Skeletal muscle cell (primary cell): ENCODE data around the gene ZNG1B.
"Not testable (repeated sequence)": the region's sequence is repeated elsewhere in the genome, so short reads cannot be mapped to it uniquely, and the experiment has no call there.

Experiments used
- DNase-seq: peaks from one replicate; pipeline ENCODE4 v3.0.0-alpha.2; 2010; ENCODE audit warnings: low read depth
- H3K4me3 ChIP-seq: 2 replicates; pipeline ENCODE4 v1.5.1; 2011; ENCODE audit warnings: low read depth, mild to moderate bottlenecking, control low read depth, low read length, moderate library complexity

ZNG1B gene

DNA sequence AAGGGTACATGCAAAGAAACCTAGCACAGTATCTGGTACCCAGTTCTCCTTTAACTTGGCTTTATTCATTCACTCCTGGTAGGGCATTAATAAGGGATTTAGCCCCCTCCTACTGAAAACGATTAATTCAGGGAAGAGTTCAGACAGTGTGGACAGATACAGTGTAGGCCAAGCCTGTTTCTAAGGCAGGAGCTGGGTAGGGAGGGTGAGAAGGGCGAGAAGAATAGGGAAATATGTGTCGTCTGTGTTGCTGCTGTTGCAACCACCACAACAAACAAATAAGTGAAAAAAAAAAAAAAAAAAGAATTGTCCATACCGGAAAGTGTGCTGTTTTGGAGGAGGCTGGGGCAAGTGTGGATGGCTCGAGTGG is 103.3 kb downstream of the ZNG1B start:
- not testable (repeated sequence) for H3K4me3 ChIP-seq, DNase-seq

DNA sequence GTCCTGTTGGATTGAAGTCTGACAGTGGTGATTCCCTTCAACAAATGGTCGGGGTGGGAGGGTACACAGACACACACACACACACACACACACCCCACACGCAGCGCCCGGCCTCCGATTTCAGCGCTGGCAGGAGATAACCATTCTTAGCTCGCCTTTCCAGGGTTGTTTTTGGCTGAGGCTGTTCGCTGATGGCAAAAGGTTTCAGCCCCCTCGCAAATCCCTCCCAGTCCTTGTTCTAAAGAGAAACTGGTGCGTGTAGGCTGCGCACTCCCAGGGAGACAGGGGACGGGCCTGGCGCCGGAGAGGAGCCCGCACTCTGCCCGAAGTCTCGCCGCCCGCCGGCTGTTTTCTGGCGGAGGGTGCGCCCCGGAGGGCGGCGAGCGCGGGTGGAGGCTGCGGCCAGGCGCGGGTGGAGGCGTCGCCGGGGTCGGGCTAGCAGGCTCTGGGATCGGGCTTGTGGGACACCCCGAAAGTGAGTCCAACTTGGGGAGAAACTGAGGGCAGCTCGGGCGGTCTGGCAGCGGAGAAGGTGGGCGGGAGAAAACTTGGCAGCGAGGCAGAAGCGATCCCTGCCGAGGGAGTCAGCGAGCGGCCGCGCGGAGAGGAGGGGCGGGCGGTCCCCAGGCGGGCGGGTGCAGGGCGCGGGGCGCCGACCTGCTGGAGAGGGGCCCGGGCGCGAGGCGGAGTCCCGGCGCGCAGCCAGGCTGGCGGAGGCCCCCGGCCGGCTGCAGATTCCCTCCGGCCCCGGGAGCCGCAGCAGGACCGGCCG is 103.9 kb downstream of the ZNG1B start:
- H3K4me3 ChIP-seq = peak overlapping the region; percentile 49
- not testable (repeated sequence) for DNase-seq

DNA sequence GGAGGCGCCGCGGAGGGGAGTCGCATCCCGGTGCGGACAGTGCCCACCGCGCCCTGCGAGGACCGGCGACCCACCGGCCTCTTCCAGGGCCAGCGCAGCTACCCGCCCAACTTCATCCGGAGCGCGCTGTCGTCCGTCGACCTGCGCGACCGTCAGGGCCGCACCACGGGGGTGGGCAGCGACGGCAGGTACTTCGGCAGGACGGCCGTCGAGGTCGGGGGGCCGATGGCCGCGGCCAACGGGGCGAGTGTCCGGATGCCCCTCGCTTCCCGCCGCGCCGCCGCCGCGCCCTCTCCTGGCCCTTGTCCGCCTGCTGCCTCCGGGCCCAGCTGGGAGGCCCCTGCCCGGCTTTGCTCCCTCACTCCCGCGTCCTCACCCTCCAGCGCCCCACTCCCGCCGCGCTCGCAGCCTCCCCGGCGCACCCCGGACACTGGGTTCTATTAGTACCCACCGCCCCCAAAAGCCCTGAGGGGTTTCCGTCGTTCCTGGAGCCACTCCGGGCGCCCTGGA is 104.5 kb downstream of the ZNG1B start:
- H3K4me3 ChIP-seq = peak overlapping the region; percentile 49
- DNase-seq = not testable (repeated sequence)

DNA sequence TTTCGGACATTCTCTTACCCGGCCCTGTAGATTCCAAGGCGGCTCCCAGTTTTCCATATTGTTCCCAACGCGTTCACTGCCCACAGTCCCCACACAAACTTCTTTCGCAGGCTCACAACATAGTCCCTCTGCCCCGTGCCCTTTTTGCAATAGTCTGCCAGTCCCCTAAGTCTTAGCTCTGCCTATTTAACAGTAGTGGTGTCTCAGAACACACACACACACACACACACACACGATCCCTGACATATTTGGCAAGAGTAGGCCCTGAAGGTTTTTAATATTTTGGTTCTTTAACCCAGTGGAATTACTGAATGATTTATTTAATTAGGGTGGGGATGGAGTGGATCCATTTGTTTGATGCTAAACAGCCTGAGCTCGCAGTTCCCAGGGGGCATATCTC is 105.0 kb downstream of the ZNG1B start:
- not testable (repeated sequence) for H3K4me3 ChIP-seq, DNase-seq
